Neural cell (in vitro differentiated cells): ENCODE measurements around the gene SLC2A8. TPM values are rescaled to one million over a fixed set of nuclear protein-coding genes. Genes with fewer than 3 reads are reported as not detected.

Source experiments
- H2AFZ ChIP-seq: fragments of 200-600, 300-800 bp; sonication (generic), shearing (Covaris generic); 2 replicates; pipeline ENCODE4 v1.6.0; 2014; ENCODE audit warnings: low read depth, mild to moderate bottlenecking, antibody characterized with exemption, low read length, moderate library complexity
- H3F3A ChIP-seq: fragments of 200-600 bp; shearing (Covaris generic); 2 replicates; pipeline ENCODE4 v1.6.1; 2016; ENCODE audit warnings: mild to moderate bottlenecking, moderate library complexity, mixed read lengths, antibody characterized with exemption, low read length; ENCODE audit not compliant: insufficient read depth, poor library complexity, severe bottlenecking
- H3K27ac ChIP-seq: fragments of 200-600, 300-800 bp; sonication (generic), shearing (Covaris generic); 2 replicates; pipeline ENCODE4 v1.5.1; 2014; ENCODE audit warnings: mild to moderate bottlenecking, low read length, moderate library complexity
- H3K27me3 ChIP-seq: fragments of 300-800, 200-600 bp; sonication (generic), shearing (Covaris generic); 2 replicates; pipeline ENCODE4 v1.6.0; 2014; ENCODE audit warnings: mild to moderate bottlenecking, low read depth, low read length, moderate library complexity; ENCODE audit not compliant: insufficient read depth
- H3K36me3 ChIP-seq: fragments of 300-800, 200-600 bp; sonication (generic), shearing (Covaris generic); 2 replicates; pipeline ENCODE4 v1.5.1; 2014; ENCODE audit warnings: mild to moderate bottlenecking, antibody characterized with exemption, low read length, moderate library complexity; ENCODE audit not compliant: insufficient read depth
- H3K4me2 ChIP-seq: fragments of 300-800, 200-600 bp; sonication (generic), shearing (Covaris generic); 2 replicates; pipeline ENCODE4 v1.6.0; 2014; ENCODE audit warnings: mild to moderate bottlenecking, low read length
- H3K4me3 ChIP-seq: fragments of 300-800, 200-600 bp; sonication (generic), shearing (Covaris generic); 2 replicates; pipeline ENCODE4 v1.5.1; 2014; ENCODE audit warnings: mild to moderate bottlenecking, low read length, moderate library complexity
- H3K79me2 ChIP-seq: fragments of 200-600 bp; shearing (Covaris generic); replicated peaks from 2 replicates; pipeline ENCODE4 v1.6.0; 2014; ENCODE audit warnings: mild to moderate bottlenecking, low read length, moderate library complexity; ENCODE audit not compliant: insufficient read depth
- H3K9ac ChIP-seq: fragments of 300-800, 200-600 bp; sonication (generic), shearing (Covaris generic); 2 replicates; pipeline ENCODE4 v1.6.1; 2016; ENCODE audit warnings: mild to moderate bottlenecking, low read length, mixed read lengths
- H3K9me2 ChIP-seq: fragments of 200-600 bp; shearing (Covaris generic); 2 replicates; pipeline ENCODE4 v1.6.1; 2016; ENCODE audit warnings: mild to moderate bottlenecking, low read length, mixed read lengths; ENCODE audit not compliant: insufficient read depth
- H3K9me3 ChIP-seq: fragments of 200-600, 300-800 bp; sonication (generic), shearing (Covaris generic); 2 replicates; pipeline ENCODE4 v1.6.1; 2016; ENCODE audit warnings: mild to moderate bottlenecking, mixed run types, low read length, moderate library complexity, mixed read lengths
- H4K20me1 ChIP-seq: fragments of 200-600 bp; shearing (Covaris generic); 2 replicates; pipeline ENCODE4 v1.6.1; 2016; ENCODE audit warnings: mild to moderate bottlenecking, mixed run types; ENCODE audit not compliant: insufficient read depth
- CTCF ChIP-seq: fragments of 450-650 bp; IDR thresholded peaks from 2 replicates; pipeline ENCODE4 v1.5.1; 2014; ENCODE audit warnings: antibody characterized with exemption, mild to moderate bottlenecking, moderate library complexity; ENCODE audit not compliant: poor library complexity, severe bottlenecking
- EP300 ChIP-seq: fragments of 450-650 bp; conservative IDR thresholded peaks from 2 replicates; pipeline ENCODE4 v1.6.1; 2014; ENCODE audit warnings: antibody characterized with exemption, mild to moderate bottlenecking, moderate library complexity; ENCODE audit not compliant: poor library complexity, severe bottlenecking
- EZH2 ChIP-seq: fragments of 200-600, 300-800 bp; shearing (Covaris generic), sonication (generic); IDR thresholded peaks from 2 replicates; pipeline ENCODE4 v1.6.1; 2014; ENCODE audit warnings: antibody characterized with exemption, low read length, borderline replicate concordance, mild to moderate bottlenecking; ENCODE audit not compliant: insufficient read depth, poor library complexity, severe bottlenecking
- MXI1 ChIP-seq: fragments of 450-650 bp; conservative IDR thresholded peaks from 2 replicates; pipeline ENCODE4 v1.6.1; 2014; ENCODE audit warnings: antibody characterized with exemption, mild to moderate bottlenecking; ENCODE audit not compliant: poor library complexity, severe bottlenecking
- POLR2AphosphoS5 ChIP-seq: IDR thresholded peaks from 2 replicates; pipeline ENCODE4 v1.6.1; 2012
- RAD21 ChIP-seq: fragments of 450-650 bp; conservative IDR thresholded peaks from 2 replicates; pipeline ENCODE4 v1.6.1; 2014; ENCODE audit warnings: antibody characterized with exemption, mild to moderate bottlenecking, moderate library complexity
- REST ChIP-seq: IDR thresholded peaks from 2 replicates; pipeline ENCODE4 v1.6.1; 2012; ENCODE audit warnings: borderline replicate concordance
- SMC3 ChIP-seq: fragments of 450-650 bp; conservative IDR thresholded peaks from 2 replicates; pipeline ENCODE4 v1.6.1; 2014; ENCODE audit warnings: antibody characterized with exemption, mild to moderate bottlenecking, moderate library complexity; ENCODE audit not compliant: poor library complexity
- TAF1 ChIP-seq: IDR thresholded peaks from 2 replicates; pipeline ENCODE4 v1.6.1; 2012; ENCODE audit warnings: low read depth
- polyA plus RNA-seq: library from polyadenylated mRNA; depleted of rRNA; stranded (reverse); fragments of >200 nt; gene quantifications from 2 replicates; pipeline ENCODE4 v1.2.3, GENCODE V29; 2014

SLC2A8 gene
- polyA plus RNA-seq, 1 donor from 2014 or later: 10.2 TPM

DNA sequence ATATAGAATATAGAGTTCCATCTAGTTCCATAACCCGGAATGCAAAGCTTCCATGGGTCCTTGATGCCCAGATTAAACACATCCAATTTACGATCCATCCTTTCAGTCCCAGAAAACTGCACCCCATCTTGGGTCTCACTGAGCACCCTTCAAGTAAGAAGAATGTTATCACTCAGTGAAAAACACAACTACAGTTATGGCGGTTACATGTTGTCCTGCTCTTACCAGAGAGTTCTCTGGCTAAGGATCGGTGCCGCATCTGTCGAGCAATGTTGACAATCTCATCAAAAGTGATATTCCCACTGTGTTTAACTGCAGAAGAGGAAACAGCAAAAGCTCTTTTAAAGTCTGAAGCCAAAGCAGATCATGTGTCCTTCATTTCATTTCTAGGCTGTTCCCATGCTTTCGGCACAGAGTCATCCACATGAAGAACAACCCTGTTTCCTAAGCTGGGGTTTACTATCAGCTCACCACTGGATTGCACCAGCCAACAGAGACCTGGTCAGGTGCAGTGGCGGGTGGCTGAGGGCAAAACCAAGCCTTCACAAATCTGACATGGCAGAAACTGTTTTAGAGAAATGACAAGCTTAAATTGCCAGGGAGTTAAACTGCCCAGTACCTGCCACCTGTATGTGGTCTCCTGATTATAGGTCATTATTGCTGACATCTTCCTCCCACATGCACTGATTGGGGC lies 51.3 kb downstream of the SLC2A8 start:
- Histone ChIP-seq H3K9me3 (no peaks in the 10 kb centered on the region), H2AFZ (no peak overlapping the region), H3K27me3 (no peaks in the 10 kb centered on the region), H3K4me2 (no peak overlapping the region), H4K20me1 (no peaks in the 10 kb centered on the region), H3K27ac (no peak overlapping the region), H3K36me3 (peaks cover 7% of the 10 kb centered on the region), H3F3A (no peaks in the 10 kb centered on the region), H3K9me2 (no peaks in the 10 kb centered on the region), H3K9ac (no peak overlapping the region), H3K4me3 (no peak overlapping the region), H3K79me2 (peaks cover 8% of the 10 kb centered on the region)
- TF ChIP-seq CTCF (no peak), TAF1 (no peak), SMC3 (no peak), EZH2 (no peak), RAD21 (no peak), EP300 (no peak), POLR2AphosphoS5 (no peak), MXI1 (no peak), REST (no peak)

DNA sequence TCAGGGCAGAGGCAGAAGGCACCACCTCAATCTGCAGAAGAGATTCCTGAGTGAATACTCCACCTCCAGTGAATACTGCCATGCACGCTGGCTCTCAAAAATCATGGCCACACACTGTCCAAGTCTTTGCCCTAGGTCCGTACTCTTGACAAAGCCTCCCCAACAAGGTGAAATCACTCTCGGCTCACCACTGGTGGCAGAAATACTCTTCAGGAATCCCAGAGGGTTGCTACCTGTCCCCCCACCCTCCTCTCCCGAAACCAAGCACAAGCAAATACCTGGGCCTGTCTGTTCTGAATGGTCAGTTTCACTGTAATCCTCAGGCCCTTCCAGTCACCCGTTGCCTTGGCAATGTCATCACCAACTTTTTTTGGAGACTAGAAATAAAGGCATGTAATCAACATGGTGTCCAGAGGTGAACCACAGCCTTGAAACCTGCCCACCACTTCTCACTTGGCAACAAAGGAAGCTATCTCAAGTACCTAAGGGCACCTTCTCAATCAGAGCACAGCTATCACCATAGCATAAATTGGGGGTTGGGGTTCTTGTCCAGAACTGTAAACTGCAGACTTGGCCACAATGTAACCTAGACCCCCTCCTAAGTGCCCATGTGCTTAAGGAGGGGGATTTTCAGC lies 52.5 kb downstream of the SLC2A8 start:
- no peak overlapping the region for H3K27ac ChIP-seq
- H3F3A ChIP-seq: no peaks in the 10 kb centered on the region
- H3K9me3 ChIP-seq: no peaks in the 10 kb centered on the region
- H3K9me2 ChIP-seq: no peaks in the 10 kb centered on the region
- H3K79me2 ChIP-seq: peaks cover 8% of the 10 kb centered on the region
- H3K4me3 ChIP-seq: peak overlapping the region; percentile 86
- no peaks in the 10 kb centered on the region for H4K20me1 ChIP-seq
- H2AFZ ChIP-seq: no peak overlapping the region
- H3K27me3 ChIP-seq: no peaks in the 10 kb centered on the region
- no peak overlapping the region for H3K9ac ChIP-seq
- TF ChIP-seq MXI1 (no peak), SMC3 (no peak), EP300 (no peak), TAF1 (no peak), EZH2 (no peak), RAD21 (no peak), CTCF (no peak), POLR2AphosphoS5 (no peak), REST (no peak)
- H3K36me3 ChIP-seq: peaks cover 1% of the 10 kb centered on the region
- peak overlapping the region; percentile 27 for H3K4me2 ChIP-seq
